MM.1S (cell line): ENCODE data around the gene SMARCA4.

Source experiments
- DNase-seq: peaks from one replicate; pipeline ENCODE4 v3.0.0-alpha.2; 2015
- H2AFZ ChIP-seq: fragments of 300-600 bp; sonication (generic); 2 replicates; pipeline ENCODE4 v1.6.0; 2016; ENCODE audit warnings: antibody characterized with exemption, low read length
- H3F3A ChIP-seq: fragments of 300-600 bp; sonication (generic); 2 replicates; pipeline ENCODE4 v1.6.1; 2016; ENCODE audit warnings: mild to moderate bottlenecking, antibody characterized with exemption, low read length, moderate library complexity, mixed read lengths; ENCODE audit not compliant: insufficient read depth
- H3K27ac ChIP-seq: fragments of 300-600 bp; sonication (generic); 2 replicates; pipeline ENCODE4 v1.5.1; 2016; ENCODE audit warnings: mild to moderate bottlenecking, low read length
- H3K27me3 ChIP-seq: fragments of 300-600 bp; sonication (generic); replicated peaks from 2 replicates; pipeline ENCODE4 v1.6.0; 2016; ENCODE audit warnings: low read length; ENCODE audit not compliant: insufficient read depth
- H3K36me3 ChIP-seq: fragments of 300-600 bp; sonication (generic); replicated peaks from 2 replicates; pipeline ENCODE4 v1.6.1; 2016; ENCODE audit warnings: mild to moderate bottlenecking, low read length, mixed read lengths; ENCODE audit not compliant: insufficient read depth
- H3K4me1 ChIP-seq: fragments of 300-600 bp; sonication (generic); 2 replicates; pipeline ENCODE4 v1.6.1; 2016; ENCODE audit warnings: low read length, mixed read lengths
- H3K4me2 ChIP-seq: fragments of 300-600 bp; sonication (generic); 2 replicates; pipeline ENCODE4 v1.6.0; 2016; ENCODE audit warnings: low read depth, low read length
- H3K4me3 ChIP-seq: fragments of 300-600 bp; sonication (generic); 2 replicates; pipeline ENCODE4 v1.5.1; 2016; ENCODE audit warnings: low read length, mixed read lengths
- H3K79me2 ChIP-seq: fragments of 300-600 bp; sonication (generic); 2 replicates; pipeline ENCODE4 v1.6.1; 2016; ENCODE audit warnings: mixed run types, low read length, mixed read lengths
- H3K9ac ChIP-seq: fragments of 300-600 bp; sonication (generic); 2 replicates; pipeline ENCODE4 v1.6.1; 2016; ENCODE audit warnings: low read length, mixed read lengths
- H3K9me2 ChIP-seq: fragments of 300-600 bp; sonication (generic); replicated peaks from 2 replicates; pipeline ENCODE4 v1.6.1; 2016; ENCODE audit warnings: mild to moderate bottlenecking, low read length, mixed read lengths; ENCODE audit not compliant: insufficient read depth
- H3K9me3 ChIP-seq: fragments of 300-600 bp; sonication (generic); replicated peaks from 2 replicates; pipeline ENCODE4 v1.6.1; 2016; ENCODE audit warnings: mild to moderate bottlenecking, low read length, mixed read lengths; ENCODE audit not compliant: insufficient read depth
- H4K20me1 ChIP-seq: fragments of 300-600 bp; sonication (generic); 2 replicates; pipeline ENCODE4 v1.6.1; 2016; ENCODE audit warnings: mild to moderate bottlenecking, low read length, moderate library complexity, mixed read lengths; ENCODE audit not compliant: insufficient read depth
- EZH2 ChIP-seq: fragments of 300-600 bp; sonication (generic); optimal IDR thresholded peaks from 2 replicates; pipeline ENCODE3; 2017; ENCODE audit warnings: low read depth, mild to moderate bottlenecking, antibody characterized with exemption, low read length, mixed read lengths
- EZH2phosphoT487 ChIP-seq: fragments of 300-600 bp; sonication (generic); IDR thresholded peaks from 2 replicates; pipeline ENCODE4 v1.6.1; 2018; ENCODE audit warnings: antibody characterized with exemption, low read length
- TF ChIP-seq, protein P1 (sequence below): fragments of 300-600 bp; sonication (generic); IDR thresholded peaks from 2 replicates; pipeline ENCODE4 v1.5.1; 2016; ENCODE audit warnings: antibody characterized with exemption, low read length, mixed read lengths

The SMARCA4 gene

GRCh38 chr19:11025997-11026396 lies 65.2 kb downstream of the SMARCA4 start:
- Histone ChIP-seq H3K9ac (no peak overlapping the region), H3K9me3 (no peaks in the 10 kb centered on the region), H3K27ac (no peak overlapping the region), H3K36me3 (peaks cover 8% of the 10 kb centered on the region; the same call in 1 of the 2 replicates), H3K27me3 (no peaks in the 10 kb centered on the region), H3K79me2 (no peaks in the 10 kb centered on the region), H3F3A (no peaks in the 10 kb centered on the region), H3K9me2 (no peaks in the 10 kb centered on the region), H4K20me1 (no peaks in the 10 kb centered on the region), H2AFZ (no peak overlapping the region), H3K4me1 (no peaks in the 10 kb centered on the region), H3K4me2 (no peak overlapping the region), H3K4me3 (no peak overlapping the region)
- DNase-seq, result no peak
- no peak for TF ChIP-seq EZH2phosphoT487
- TF ChIP-seq EZH2, result no peak
- TF ChIP-seq, protein P1, sequence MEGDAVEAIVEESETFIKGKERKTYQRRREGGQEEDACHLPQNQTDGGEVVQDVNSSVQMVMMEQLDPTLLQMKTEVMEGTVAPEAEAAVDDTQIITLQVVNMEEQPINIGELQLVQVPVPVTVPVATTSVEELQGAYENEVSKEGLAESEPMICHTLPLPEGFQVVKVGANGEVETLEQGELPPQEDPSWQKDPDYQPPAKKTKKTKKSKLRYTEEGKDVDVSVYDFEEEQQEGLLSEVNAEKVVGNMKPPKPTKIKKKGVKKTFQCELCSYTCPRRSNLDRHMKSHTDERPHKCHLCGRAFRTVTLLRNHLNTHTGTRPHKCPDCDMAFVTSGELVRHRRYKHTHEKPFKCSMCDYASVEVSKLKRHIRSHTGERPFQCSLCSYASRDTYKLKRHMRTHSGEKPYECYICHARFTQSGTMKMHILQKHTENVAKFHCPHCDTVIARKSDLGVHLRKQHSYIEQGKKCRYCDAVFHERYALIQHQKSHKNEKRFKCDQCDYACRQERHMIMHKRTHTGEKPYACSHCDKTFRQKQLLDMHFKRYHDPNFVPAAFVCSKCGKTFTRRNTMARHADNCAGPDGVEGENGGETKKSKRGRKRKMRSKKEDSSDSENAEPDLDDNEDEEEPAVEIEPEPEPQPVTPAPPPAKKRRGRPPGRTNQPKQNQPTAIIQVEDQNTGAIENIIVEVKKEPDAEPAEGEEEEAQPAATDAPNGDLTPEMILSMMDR, result no peak

- H3K9me2 ChIP-seq, result no peaks in the 10 kb centered on the region
- H2AFZ ChIP-seq, result no peak overlapping the region
- no peaks in the 10 kb centered on the region for H4K20me1 ChIP-seq
- no peaks in the 10 kb centered on the region for H3K27me3 ChIP-seq
- no peaks in the 10 kb centered on the region for H3K4me1 ChIP-seq
- H3K9me3 ChIP-seq, result no peaks in the 10 kb centered on the region
- H3K4me2 ChIP-seq, result no peak overlapping the region
- H3K9ac ChIP-seq, result no peak overlapping the region
- H3K36me3 ChIP-seq, result peaks cover 8% of the 10 kb centered on the region; the same call in 1 of the 2 replicates
- no peak overlapping the region for H3K4me3 ChIP-seq
- no peak overlapping the region for H3K27ac ChIP-seq
- no peaks in the 10 kb centered on the region for H3F3A ChIP-seq
- no peaks in the 10 kb centered on the region for H3K79me2 ChIP-seq
- TF ChIP-seq EZH2 (no peak), EZH2phosphoT487 (no peak)
- TF ChIP-seq, protein P1, result no peak
- no peak for DNase-seq
These were observed 66.6 kb downstream of the SMARCA4 start for GRCh38 chr19:11027381-11027780.

DNA sequence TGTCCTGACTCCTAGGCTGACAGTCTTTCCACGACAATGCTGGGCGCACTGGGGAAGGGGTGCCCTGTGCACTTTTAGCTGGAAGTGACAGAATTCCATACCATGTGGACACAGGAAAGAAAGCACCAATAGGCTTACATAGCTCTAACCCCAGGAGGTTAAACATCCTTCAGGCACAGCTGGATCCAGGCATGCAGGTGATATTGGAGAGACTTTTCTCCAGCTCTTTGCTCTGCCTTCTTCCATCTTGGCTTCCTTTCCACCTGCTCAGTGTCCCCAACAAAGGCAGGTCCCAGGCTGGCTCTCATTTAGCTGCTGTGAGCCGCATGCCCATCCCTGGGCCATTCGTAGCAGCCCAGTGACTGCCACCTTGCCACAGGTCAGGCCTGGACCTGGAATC lies 67.3 kb downstream of the SMARCA4 start:
- Histone ChIP-seq H3K4me1 (no peaks in the 10 kb centered on the region), H3K27me3 (no peaks in the 10 kb centered on the region)

More for the DNA sequence above, 67.3 kb downstream of the SMARCA4 start:
- Histone ChIP-seq H3K79me2 (no peaks in the 10 kb centered on the region), H3K9ac (no peak overlapping the region), H3K4me3 (no peak overlapping the region), H3K4me2 (no peak overlapping the region), H3K9me2 (no peaks in the 10 kb centered on the region), H2AFZ (no peak overlapping the region), H3K27ac (no peak overlapping the region), H3K9me3 (no peaks in the 10 kb centered on the region), H3F3A (no peaks in the 10 kb centered on the region), H4K20me1 (no peaks in the 10 kb centered on the region), H3K36me3 (peaks cover 8% of the 10 kb centered on the region; the same call in 1 of the 2 replicates)
- DNase-seq, result no peak
- TF ChIP-seq EZH2 (no peak), EZH2phosphoT487 (no peak)
- TF ChIP-seq, protein P1, result no peak
